DND-41 (cell line): ENCODE data around the gene ZNF302.

Experiments
- ATAC-seq: fragments of 200-7000 bp; cut with Tn5 transposase; 3 replicates; pipeline ENCODE4 v1.9.1; 2021; ENCODE audit warnings: low read depth; ENCODE audit not compliant: insufficient read depth
- DNase-seq: peaks from one replicate; pipeline ENCODE4 v3.0.0-alpha.2; 2020
- H2AFZ ChIP-seq: 2 replicates; pipeline ENCODE4 v1.6.0; 2012; ENCODE audit warnings: low read depth, low read length
- H3K27ac ChIP-seq: 2 replicates; pipeline ENCODE4 v1.5.1; 2012; ENCODE audit warnings: low read length, inconsistent platforms
- H3K27me3 ChIP-seq: fragments of 200-600 bp; sonication (generic); 2 replicates; pipeline ENCODE4 v1.6.0; 2012; ENCODE audit warnings: low read length, mild to moderate bottlenecking, inconsistent platforms; ENCODE audit not compliant: insufficient read depth, poor library complexity
- H3K36me3 ChIP-seq: 2 replicates; pipeline ENCODE4 v1.5.1; 2012; ENCODE audit warnings: low read length, inconsistent platforms; ENCODE audit not compliant: insufficient read depth
- H3K4me1 ChIP-seq: 2 replicates; pipeline ENCODE4 v1.5.1; 2012; ENCODE audit warnings: mild to moderate bottlenecking, low read length; ENCODE audit not compliant: insufficient read depth
- H3K4me2 ChIP-seq: 2 replicates; pipeline ENCODE4 v1.6.0; 2012; ENCODE audit warnings: mild to moderate bottlenecking, moderate library complexity, low read length, inconsistent platforms; ENCODE audit not compliant: insufficient read depth
- H3K4me3 ChIP-seq, 2 experiments: fragments of 200-600 bp in 1 of 2; shearing (Covaris generic) in 1 of 2; 2 replicates each; pipeline ENCODE4 v1.5.1; 2012 to 2016; ENCODE audit warnings: inconsistent platforms in 2 of 2, low read length in 2 of 2, mild to moderate bottlenecking in 2 of 2, low read depth in 1 of 2, moderate library complexity in 1 of 2
- H3K79me2 ChIP-seq: 2 replicates; pipeline ENCODE4 v1.6.0; 2012; ENCODE audit warnings: low read length, inconsistent platforms; ENCODE audit not compliant: insufficient read depth
- H3K9ac ChIP-seq: 2 replicates; pipeline ENCODE4 v1.6.0; 2012; ENCODE audit warnings: low read depth, mild to moderate bottlenecking, inconsistent platforms, low read length, moderate library complexity
- H3K9me3 ChIP-seq: 2 replicates; pipeline ENCODE4 v1.5.1; 2012; ENCODE audit warnings: low read length, moderate library complexity, mild to moderate bottlenecking, inconsistent platforms; ENCODE audit not compliant: insufficient read depth, severe bottlenecking
- H4K20me1 ChIP-seq: 2 replicates; pipeline ENCODE4 v1.6.0; 2012; ENCODE audit warnings: low read length; ENCODE audit not compliant: insufficient read depth
- EZH2 ChIP-seq: IDR thresholded peaks from 3 replicates; pipeline ENCODE4 v1.6.1; 2012; ENCODE audit warnings: borderline replicate concordance, low read depth, mild to moderate bottlenecking, moderate library complexity, low read length, inconsistent platforms; ENCODE audit not compliant: severe bottlenecking
- TF ChIP-seq, protein P1 (sequence below): IDR thresholded peaks from 2 replicates; pipeline ENCODE4 v1.5.1; 2012; ENCODE audit warnings: borderline replicate concordance, low read length, moderate library complexity, mild to moderate bottlenecking; ENCODE audit not compliant: poor library complexity, severe bottlenecking; ENCODE audit errors: extremely low read depth

Gene ZNF302

GRCh38 chr19:34731019-34731829 lies 53.7 kb downstream of the ZNF302 start:
- Histone ChIP-seq H3K27ac (no peak overlapping the region), H3K4me2 (no peak overlapping the region), H3K4me3 (no peak overlapping the region), H3K79me2 (peaks cover 20% of the 10 kb centered on the region), H3K4me1 (peaks cover 33% of the 10 kb centered on the region), H4K20me1 (no peaks in the 10 kb centered on the region), H3K9me3 (no peaks in the 10 kb centered on the region), H3K27me3 (peaks cover 4% of the 10 kb centered on the region), H2AFZ (no peak overlapping the region), H3K9ac (no peak overlapping the region), H3K36me3 (peaks cover 10% of the 10 kb centered on the region)
- no peak for TF ChIP-seq EZH2
- TF ChIP-seq, protein P1, sequence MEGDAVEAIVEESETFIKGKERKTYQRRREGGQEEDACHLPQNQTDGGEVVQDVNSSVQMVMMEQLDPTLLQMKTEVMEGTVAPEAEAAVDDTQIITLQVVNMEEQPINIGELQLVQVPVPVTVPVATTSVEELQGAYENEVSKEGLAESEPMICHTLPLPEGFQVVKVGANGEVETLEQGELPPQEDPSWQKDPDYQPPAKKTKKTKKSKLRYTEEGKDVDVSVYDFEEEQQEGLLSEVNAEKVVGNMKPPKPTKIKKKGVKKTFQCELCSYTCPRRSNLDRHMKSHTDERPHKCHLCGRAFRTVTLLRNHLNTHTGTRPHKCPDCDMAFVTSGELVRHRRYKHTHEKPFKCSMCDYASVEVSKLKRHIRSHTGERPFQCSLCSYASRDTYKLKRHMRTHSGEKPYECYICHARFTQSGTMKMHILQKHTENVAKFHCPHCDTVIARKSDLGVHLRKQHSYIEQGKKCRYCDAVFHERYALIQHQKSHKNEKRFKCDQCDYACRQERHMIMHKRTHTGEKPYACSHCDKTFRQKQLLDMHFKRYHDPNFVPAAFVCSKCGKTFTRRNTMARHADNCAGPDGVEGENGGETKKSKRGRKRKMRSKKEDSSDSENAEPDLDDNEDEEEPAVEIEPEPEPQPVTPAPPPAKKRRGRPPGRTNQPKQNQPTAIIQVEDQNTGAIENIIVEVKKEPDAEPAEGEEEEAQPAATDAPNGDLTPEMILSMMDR: no peak
- DNase-seq (no peak), ATAC-seq (no peak)

GRCh38 chr19:34731964-34732363 lies 54.5 kb downstream of the ZNF302 start:
- peaks cover 20% of the 10 kb centered on the region for H3K79me2 ChIP-seq
- H3K36me3 ChIP-seq: peaks cover 11% of the 10 kb centered on the region
- no peak overlapping the region for H3K9ac ChIP-seq
- ATAC-seq (no peak), DNase-seq (no peak)
- no peak overlapping the region for H2AFZ ChIP-seq
- peaks cover 37% of the 10 kb centered on the region for H3K4me1 ChIP-seq
- TF ChIP-seq EZH2: no peak
- TF ChIP-seq, protein P1: no peak
- H4K20me1 ChIP-seq: no peaks in the 10 kb centered on the region
- no peak overlapping the region for H3K4me3 ChIP-seq
- H3K27ac ChIP-seq: no peak overlapping the region
- 0 out of 2 replicates have a peak overlapping the region, but pooled peaks have one; percentile 93 for H3K4me2 ChIP-seq
- H3K9me3 ChIP-seq: no peaks in the 10 kb centered on the region
- H3K27me3 ChIP-seq: peaks cover 4% of the 10 kb centered on the region

- no peak for TF ChIP-seq EZH2
- TF ChIP-seq, protein P1: no peak
- Histone ChIP-seq H3K36me3 (peaks cover 13% of the 10 kb centered on the region), H4K20me1 (no peaks in the 10 kb centered on the region), H2AFZ (peak overlapping the region; percentile 42; the same call in 1 of the 2 replicates), H3K9me3 (no peaks in the 10 kb centered on the region), H3K27ac (peak overlapping the region; percentile 88), H3K4me2 (peak overlapping the region; percentile 93), H3K4me3 (peak overlapping the region; percentile 74 to 93; a peak in 3 of 4 replicates), H3K9ac (peak overlapping the region; percentile 95), H3K4me1 (peaks cover 37% of the 10 kb centered on the region), H3K79me2 (peaks cover 20% of the 10 kb centered on the region), H3K27me3 (peaks cover 2% of the 10 kb centered on the region)
- ATAC-seq (no peak), DNase-seq (no peak)
These were observed 55.2 kb downstream of the ZNF302 start for GRCh38 chr19:34732612-34733211.
